ENCODE data around the gene GPR34. TPM values are rescaled to one million over a fixed set of nuclear protein-coding genes. Genes with fewer than 3 reads are reported as not detected.
"Not testable (repeated sequence)": the region's sequence is repeated elsewhere in the genome, so short reads cannot be mapped to it uniquely, and the experiment has no call there.

GPR34 gene, protein sequence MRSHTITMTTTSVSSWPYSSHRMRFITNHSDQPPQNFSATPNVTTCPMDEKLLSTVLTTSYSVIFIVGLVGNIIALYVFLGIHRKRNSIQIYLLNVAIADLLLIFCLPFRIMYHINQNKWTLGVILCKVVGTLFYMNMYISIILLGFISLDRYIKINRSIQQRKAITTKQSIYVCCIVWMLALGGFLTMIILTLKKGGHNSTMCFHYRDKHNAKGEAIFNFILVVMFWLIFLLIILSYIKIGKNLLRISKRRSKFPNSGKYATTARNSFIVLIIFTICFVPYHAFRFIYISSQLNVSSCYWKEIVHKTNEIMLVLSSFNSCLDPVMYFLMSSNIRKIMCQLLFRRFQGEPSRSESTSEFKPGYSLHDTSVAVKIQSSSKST
- not detected in 2 replicates for total RNA-seq

DNA sequence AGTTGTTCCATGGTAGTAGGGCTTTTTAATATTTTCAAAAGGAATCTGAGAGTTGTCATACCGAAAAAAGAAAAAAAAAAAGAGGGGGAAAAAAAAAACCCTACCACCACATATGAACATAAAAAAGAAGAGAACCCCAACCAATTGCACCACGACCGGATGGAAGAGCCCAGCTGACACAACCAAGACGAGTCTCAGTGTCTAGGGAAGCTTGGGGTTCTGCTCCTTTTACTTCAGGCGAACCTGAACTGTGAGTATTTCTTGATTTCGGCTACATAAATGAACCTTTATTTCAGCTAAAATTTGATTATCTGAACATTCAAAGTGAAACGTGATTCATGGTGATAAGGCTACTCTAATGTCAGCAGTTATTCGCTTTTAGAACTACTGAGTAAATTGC lies at the start of gene GPR34:
GPR34 (plus strand) TSS at position 139 of the 400 bp plus-strand sequence. CDS start 6,661 bp downstream, outside the sequence.
- no peak for DNase-seq (ENCODE audit: low read depth in 2 of 2)

DNA sequence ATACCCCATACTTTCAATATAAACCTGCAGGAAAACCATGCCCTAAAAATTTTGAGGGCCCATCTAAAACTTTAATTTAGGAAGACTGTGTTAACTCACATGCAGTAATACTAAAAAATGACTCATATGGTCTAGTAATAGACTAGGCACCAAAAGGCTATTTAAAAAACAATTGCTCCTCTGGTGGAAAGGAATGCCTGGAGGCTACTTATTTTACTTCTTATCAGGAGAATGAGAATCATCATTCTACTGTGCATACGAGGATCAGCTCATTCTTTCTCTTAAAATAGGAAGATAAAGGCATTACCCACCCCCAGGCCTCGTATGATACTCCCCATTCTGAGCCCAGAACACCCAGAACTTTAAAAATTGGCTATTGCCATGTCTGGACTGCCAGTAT lies 42.6 kb upstream of the GPR34 start:
- not testable (repeated sequence) for DNase-seq (ENCODE audit: low read depth in 2 of 2)

DNA sequence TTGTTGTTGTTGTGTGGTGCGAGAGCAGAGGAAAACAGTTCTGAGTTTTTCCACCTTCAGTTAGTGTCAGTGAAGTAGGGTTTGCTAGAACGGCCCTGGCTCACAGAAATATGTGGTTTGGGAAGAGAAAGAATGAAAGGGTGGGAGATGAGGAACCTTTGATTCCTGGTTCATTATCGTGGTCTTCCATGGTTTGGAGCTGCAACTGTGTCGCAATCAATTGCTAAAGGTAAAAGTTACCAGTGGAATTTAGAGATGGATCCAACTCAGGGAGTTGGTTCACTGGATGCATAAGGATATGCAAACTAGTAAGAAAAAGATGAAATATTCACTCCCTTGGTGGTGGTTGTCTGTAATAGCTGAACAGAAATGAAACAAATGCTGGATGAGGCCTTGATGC lies 35.6 kb upstream of the GPR34 start:
- no peak for DNase-seq (ENCODE audit: low read depth in 2 of 2)

DNA sequence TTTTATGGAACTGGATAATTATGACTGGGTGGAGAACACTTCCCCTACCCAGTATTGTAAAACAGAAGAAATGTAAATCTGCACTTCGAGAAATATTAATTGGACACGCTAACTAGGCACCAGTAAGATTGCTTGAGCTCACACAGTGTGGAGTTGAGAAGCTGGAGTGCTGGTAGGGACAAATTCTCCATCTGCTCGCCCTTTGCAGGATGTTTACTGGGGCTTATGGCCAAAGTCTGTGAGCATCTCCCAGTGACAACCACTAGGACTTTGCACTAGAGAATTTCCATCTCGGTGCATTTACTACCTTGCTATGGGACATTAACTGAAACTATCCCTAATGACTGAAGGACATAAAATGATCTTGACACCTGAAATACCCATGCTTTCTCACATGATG lies 33.7 kb upstream of the GPR34 start:
- no peak for DNase-seq (ENCODE audit: low read depth in 2 of 2)

DNA sequence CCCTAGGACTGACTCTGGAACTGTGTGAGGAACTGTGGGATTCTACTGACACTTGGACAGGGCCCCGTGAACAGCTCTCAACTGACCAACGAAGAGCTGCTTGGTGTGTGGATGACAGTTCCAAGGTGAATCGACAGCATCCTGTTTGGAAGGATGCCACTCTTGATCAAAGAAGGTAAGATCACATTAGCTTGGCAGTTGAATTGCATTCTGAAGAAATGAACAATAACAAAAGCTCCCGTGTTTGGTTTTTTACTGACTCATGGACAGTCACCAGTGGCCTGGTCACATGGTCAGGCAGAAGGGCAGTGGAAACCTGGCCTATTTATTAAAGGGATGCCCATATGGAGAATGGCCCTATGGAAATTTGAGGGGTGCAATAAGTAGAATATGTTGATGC lies 33.1 kb upstream of the GPR34 start:
- DNase-seq (ENCODE audit: low read depth in 2 of 2): peak in 1 of 2 donors; percentile 48

DNA sequence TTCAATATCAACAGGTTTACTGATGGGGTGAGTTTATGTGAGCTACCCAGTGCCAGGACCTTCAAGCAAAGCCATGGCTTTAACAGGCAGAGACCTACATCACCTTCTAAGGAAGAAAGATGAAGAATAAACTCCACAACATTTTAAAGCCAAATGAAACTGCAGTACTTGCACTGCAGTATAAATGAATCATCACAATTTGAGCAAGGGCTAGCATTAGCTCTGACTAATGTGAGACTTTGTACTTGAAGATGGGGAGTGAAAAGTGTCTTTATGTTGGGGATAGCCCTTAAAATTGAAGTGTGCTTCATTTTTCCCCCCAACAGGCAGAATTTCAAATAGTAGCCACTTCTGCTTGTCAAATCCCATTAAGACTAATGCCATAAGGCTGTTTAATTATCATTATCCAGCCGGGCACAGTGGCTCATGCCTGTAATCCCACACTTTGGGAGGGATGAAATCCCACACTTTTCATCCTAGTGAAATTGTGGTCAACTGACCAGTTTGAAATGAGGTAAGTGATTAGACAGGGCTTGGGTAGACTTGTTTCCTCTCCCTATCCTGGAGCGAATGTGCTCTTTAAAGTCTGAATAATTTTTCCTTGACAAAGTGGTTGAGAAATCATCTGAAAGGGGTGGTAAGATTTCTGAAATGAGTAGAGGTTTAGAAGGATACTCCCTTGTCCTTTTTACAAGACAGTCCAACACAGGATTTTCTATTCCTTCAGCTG lies 27.2 kb upstream of the GPR34 start:
- DNase-seq (ENCODE audit: low read depth in 2 of 2): no peak

DNA sequence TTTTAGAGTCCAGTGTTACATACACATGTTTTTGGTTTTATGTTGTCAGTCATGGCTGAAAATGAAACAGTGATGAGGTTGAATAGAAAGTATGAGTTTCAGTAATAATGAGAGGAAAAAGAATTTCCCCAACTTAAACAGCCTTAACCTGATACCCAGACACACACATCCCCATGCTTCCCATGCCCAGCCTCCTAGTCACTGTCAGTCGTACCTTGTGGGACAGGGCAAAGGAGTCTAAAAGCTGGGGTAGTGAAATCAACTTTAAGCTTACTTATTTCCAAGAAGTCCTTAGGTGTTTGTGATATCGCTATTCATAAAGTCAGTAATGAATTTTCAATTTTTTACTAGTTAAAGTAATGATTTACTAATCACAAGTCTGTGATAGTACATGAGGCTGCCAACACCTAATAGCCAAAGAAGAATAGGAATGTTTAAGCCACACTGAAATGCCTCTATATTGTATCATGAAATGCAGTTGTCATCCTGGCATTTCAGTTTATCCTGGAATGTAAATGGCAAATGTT lies 24.3 kb upstream of the GPR34 start:
- DNase-seq (ENCODE audit: low read depth in 2 of 2): no peak

DNA sequence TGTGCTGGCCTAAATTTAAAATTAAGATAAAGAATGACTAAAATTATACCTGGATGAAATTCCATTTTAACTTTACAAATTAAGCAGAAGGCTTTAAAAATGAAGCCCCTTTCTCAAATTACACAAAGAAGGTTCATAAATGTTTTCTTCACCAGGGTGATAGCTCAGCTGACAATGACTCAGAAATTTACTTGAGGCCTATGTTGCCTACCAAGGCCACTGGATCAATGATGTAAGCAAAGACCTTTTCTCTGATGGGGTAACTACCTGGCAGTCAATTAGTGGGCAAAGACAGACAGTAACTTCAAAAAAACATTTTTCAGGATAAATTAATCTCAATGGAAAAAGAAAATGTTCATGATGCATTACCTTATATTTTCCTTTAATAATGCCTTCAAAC lies 23.9 kb upstream of the GPR34 start:
- DNase-seq (ENCODE audit: low read depth in 2 of 2): peak in 1 of 2 donors; percentile 17

DNA sequence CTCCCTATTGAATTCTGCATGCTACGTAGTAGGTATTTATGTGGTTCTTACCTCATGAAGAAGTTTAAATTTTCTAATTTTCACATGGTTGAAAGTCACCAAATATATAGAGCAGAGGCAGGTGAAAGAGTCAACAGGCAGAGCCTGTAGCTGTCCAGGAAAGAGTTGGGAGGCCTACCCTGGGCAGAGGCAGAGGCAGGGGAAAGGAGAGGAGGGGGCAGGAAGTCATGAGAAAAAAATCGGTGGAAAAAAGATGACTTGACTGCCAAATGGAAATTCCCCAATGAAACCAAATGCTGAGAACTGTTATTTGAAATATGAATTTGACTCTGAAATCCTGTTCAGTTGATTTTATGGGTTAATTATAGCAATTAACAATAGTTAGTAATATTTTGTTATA lies 23.1 kb upstream of the GPR34 start:
- DNase-seq (ENCODE audit: low read depth in 2 of 2): peak; percentile 78 to 81

DNA sequence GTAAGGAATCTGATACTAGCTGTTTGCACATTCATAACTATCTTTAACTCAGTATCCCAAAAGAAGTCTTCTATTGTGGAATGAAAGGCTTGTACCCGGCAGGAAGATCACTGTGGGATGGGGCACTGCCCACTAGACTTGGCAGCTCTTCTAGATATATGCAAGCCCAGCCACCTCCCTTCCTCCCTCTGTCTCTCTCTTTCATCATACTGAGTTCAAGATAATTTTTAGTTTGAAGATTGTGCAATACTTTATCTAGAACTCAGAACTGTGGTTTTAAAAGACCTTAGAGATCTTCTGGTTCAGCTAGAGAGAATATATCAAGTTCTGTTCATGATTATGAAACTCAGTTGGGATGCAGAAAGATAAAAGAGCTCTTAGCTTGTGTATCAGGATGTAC lies 22.5 kb upstream of the GPR34 start:
- DNase-seq (ENCODE audit: low read depth in 2 of 2): peak in 1 of 2 donors; percentile 17

DNA sequence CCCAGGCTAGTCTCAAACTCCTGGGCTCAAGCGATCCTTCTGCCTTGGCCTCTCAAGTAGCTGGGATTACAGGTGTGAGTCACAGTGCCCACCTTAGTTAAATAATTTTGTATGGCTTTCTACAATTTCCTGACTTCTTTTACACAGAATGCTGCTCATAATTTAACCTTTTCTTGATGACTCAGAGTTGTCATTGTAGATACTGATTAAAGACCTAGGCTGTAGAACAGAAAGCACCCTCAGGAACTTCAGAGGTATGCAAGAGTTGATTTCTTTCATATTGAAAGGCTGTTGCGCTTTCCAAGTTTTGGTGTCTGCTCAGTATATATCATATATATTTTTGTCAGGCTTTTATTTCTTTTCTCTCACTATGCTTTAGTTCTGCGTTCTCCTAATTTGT lies 21.1 kb upstream of the GPR34 start:
- DNase-seq (ENCODE audit: low read depth in 2 of 2): no peak

DNA sequence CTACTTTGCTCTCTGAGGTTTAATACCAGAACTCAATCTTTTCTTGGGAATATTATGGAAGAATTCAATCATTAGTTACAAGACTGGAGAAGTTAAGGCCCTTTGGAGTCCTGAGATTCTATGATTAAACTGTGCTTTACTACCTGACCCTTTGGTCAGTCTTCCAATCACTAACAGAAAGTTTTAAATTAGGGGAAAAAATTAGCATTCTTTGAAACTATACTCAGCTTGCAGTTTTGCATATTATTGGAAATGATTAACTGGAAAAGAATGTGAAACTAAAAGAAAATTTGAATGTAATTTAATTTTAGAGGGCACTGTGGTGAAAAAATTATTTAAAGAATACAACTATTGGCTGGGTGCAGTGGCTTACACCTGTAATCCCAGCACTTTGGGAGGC lies 18.7 kb upstream of the GPR34 start:
- DNase-seq (ENCODE audit: low read depth in 2 of 2): no peak

DNA sequence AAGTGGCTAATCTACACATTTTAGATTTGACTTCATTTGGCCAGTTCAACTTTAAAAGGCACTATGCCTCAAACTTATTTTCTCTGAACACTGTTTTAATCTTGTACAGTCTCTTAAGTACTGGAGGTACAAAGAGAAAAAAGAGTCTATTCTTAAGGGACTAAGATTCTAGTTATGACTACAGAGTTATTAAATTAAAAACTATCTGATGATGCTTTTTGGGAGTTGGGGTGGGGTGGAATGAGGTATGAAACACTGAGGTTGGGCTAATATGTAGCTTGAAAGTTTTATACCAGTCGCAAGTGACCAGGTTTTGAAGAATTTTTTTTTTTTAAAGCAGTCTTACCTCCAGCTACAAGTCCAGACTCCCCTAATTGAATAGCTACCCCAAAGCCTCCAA lies 17.7 kb upstream of the GPR34 start:
- no peak for DNase-seq (ENCODE audit: low read depth in 2 of 2)

DNA sequence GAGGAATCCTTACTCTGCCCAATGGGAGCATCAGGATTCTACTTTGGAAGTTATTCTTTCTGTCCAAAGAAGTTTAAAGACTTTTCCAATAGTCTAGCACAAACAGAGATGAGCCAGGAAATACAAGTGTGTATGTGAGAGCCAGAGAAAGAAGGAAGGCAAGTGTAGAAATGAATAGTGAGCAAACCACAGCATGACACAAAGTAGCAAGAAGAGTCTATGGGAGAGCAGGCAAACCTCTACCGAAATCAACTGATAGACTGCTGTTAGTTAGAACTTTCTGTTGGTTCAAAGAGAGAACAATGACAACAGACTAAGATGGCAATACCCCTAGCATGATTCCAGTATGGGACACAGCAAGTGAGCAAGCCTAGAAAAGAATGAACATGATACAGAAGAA lies 16.1 kb upstream of the GPR34 start:
- DNase-seq (ENCODE audit: low read depth in 2 of 2): no peak

DNA sequence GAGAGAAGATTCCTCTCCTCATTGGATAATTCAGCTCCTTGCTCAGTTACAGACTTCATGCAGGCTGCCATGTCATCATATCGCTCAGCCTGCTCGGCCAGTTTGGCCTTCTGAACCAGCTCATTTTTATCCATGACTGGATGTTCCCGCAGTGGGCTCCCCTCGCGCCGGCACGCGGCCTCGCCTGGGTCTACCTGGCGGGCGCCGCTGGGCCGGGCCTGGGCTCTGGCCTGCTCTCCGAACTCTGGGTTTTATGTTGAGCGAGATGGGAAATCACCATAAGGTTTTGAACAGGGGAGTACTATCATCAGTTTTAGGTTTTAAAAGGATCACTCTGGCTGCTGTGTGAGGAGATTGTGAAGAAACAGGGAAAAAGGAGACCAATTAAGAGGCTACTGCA lies 12.4 kb upstream of the GPR34 start:
- DNase-seq (ENCODE audit: low read depth in 2 of 2): not testable (repeated sequence)

DNA sequence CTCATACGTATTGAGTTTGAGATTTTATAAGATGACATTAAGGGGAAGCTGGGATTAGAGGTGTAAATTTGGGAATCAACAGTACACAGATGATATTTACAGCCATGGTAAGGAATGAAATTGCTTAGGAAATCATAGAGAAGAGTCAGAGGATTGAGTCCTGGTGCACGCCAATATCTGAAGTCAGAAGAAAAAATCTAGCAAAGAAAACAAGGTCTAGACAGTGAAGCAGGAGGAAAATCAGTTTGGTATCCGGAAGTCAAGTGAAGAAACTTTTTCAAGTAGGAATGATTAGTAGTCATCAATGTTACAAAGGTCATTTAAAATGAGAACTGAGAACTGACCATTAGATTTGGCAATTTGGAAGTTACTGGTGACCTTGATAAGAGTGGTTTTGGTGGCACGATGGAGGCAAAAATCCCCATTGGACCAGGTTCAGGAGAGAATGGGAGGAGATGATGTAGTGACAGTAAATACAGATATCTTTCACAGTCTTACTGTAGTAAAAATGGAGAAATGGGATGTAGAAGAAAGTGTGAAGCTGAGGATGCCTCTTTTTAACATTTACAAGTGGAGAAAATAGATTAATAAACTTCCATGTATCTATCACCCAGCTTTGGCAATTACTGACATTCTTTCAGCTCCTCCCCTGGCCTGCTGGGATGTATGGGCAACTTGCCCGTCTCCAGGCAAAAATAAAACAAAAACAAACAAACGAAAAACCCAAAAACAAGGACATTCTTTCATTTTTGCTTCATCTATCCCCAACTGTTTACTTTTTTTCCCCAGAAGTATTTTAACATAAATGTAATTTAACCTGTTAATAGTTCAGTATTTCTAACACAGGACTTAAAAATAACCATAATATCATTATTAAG lies 11.4 kb upstream of the GPR34 start:
- DNase-seq (ENCODE audit: low read depth in 2 of 2): no peak

DNA sequence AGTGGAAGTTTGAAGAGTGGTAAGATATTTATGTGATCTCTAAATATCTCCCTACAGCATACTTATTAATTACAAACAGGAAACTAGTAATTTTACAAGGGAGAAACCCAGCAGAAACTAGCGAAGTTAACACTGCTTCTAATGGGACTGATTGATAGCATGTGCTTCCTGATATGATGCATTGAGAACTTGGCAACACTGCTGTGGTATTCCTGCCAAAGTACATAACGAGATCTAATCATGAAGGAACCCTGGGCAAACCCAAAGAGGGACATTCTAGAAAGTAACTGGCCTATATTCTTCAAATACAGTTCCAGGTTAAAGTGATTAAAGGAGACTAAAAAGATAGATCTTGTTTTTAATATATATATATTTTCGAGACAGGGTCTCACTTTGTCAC lies 4.6 kb upstream of the GPR34 start:
- peak in 1 of 2 donors; percentile 74 for DNase-seq (ENCODE audit: low read depth in 2 of 2)

DNA sequence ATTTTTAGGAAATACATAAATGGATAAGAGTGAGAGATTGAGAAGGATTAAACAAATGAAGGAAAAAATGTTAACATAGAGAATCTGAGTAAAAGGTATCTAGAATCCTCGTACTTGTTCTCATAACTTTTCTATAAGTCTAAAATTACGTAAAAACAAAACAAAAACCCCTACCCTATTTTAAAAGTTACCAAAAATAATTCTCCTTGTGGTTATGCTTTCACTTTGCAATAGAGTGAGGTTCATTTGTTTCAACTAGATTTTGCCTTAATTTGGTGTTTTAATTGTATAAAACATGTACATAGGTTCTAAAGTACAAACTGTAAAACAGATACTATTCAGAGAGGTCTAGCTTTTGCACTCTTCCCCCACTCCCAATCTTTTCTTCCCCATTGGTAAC lies 3.8 kb upstream of the GPR34 start:
- DNase-seq (ENCODE audit: low read depth in 2 of 2): no peak

DNA sequence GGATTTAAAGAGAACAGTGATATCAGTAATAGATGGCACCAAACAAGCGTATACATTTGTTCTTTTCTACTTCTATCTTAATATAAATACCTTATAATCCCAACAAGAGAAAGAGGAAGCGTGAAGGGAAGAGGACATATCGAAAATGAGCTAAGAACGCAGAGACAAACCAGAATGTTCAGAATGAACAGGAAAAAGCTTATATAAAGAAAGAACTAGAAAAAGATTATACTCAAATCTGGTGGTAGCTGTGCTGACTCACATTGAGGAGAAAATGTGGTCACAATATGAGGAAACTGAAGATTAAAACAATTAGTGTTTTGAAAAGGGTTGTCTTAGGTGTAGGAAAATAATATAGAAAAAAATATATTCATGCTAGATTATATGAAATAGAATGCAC lies 2.0 kb upstream of the GPR34 start:
- no peak for DNase-seq (ENCODE audit: low read depth in 2 of 2)

DNA sequence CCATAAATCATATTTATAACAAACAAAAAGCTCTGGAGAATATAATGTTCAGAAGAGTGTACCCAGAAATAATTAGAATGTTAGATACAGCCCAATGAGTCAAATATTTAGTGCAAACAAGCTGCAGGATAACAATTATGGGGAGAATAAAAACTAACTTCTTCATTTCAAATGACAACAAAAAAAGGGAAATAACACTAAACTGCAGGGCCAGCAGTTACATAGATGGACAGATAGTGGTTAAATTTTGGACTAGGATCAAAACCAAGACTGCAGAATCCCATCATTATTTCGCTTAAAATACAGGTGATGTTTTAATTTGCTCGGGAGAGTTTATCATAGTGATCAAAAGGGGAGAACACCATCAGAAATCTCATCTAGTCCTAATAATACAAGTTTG lies 617 bp upstream of the GPR34 start:
- DNase-seq (ENCODE audit: low read depth in 2 of 2): no peak

DNA sequence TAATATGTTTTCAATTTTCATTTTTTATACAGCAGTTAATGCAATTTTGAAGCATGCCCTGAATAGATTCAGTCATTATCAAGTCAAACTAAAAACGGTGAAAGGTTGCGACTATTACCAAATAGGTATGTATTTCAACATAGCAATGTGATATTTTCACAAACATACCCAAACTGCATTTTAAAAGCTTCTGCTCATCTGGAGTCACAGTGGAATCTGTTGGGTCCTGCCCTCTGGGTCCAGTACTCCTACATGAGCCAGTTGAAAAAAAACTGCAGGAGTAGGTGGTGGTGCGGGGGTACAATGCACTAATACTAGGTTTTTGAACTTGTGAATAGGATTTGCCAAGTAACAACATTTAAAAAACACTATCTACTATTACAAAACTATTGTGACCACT lies 938 bp downstream of the GPR34 start:
- no peak for DNase-seq (ENCODE audit: low read depth in 2 of 2)

All from dermis microvascular lymphatic vessel endothelial cell (primary cell).